ENCODE results near the gene PACSIN2.

Gene PACSIN2

DNA sequence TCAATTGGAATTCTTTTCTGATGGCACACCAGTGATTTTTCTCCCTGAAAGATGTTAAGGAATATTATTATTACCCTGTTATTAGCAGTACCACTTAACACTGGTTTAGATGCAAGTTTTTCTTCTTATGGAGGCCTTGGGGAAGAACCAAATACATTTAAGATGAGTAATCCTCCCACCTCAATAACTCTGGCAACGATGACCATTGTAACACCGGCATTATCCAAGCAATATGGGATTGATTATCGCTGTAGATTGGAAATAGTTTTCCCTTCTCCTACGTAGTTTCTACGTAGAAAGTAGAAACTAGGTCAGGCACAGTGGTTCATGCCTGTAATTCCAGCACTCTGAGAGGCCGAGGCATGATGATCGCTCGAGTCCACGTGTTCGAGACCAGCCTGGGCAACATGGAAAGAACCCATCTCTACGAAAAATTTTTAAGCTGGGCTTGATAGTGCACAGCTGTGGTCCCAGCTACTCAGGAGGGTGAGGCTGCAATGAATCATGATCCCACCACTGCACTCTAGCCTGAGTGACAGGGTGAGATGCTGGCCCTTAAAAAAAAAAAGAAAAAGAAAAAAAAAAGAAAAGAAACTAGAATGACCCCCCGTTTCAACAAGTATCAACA, 45.5 kb downstream of the PACSIN2 start:
- Histone ChIP-seq H3K27me3 (no peaks in the 10 kb centered on the region), H3K4me1 (ENCODE audit: control insufficient read depth in 1 of 2, insufficient read depth in 1 of 2, low read depth in 1 of 2, low read length in 1 of 2) (peaks cover 92 to 98% of the 10 kb centered on the region in 2 experiments), H3K4me3 (ENCODE audit: low read depth in 1 of 2, low read length in 1 of 2) (peak overlapping the region; percentile 14 to 20), H3K27ac (peak overlapping the region; percentile 98), H3K36me3 (no peaks in the 10 kb centered on the region), H3K9me3 (no peaks in the 10 kb centered on the region)
- TF ChIP-seq, protein P1, sequence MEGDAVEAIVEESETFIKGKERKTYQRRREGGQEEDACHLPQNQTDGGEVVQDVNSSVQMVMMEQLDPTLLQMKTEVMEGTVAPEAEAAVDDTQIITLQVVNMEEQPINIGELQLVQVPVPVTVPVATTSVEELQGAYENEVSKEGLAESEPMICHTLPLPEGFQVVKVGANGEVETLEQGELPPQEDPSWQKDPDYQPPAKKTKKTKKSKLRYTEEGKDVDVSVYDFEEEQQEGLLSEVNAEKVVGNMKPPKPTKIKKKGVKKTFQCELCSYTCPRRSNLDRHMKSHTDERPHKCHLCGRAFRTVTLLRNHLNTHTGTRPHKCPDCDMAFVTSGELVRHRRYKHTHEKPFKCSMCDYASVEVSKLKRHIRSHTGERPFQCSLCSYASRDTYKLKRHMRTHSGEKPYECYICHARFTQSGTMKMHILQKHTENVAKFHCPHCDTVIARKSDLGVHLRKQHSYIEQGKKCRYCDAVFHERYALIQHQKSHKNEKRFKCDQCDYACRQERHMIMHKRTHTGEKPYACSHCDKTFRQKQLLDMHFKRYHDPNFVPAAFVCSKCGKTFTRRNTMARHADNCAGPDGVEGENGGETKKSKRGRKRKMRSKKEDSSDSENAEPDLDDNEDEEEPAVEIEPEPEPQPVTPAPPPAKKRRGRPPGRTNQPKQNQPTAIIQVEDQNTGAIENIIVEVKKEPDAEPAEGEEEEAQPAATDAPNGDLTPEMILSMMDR (IDR thresholded peaks at IDR 0.05) = no peak

DNA sequence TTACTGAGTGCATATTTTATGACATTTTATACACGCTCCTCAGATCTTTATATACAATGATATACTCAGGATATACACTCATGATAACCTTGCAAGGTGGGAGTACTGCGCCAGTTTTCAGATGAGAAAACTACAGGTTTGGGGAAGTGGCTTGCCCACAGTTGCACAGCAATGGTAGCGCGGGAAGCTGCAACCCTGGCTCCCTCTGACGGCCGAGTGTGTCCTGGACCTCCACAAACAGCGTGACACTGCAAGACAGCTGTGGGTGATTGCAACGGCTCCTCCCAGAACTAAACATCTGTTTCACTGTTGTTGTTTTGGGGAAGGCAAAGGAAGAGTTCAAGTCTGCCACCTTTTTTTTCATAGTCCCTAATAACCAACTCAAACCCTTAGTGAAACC, 47.0 kb downstream of the PACSIN2 start:
- H3K4me3 ChIP-seq (ENCODE audit: low read depth in 1 of 2, low read length in 1 of 2) = peak overlapping the region; percentile 25
- H3K27ac ChIP-seq = peak overlapping the region; percentile 98
- H3K4me1 ChIP-seq (ENCODE audit: control insufficient read depth in 1 of 2, insufficient read depth in 1 of 2, low read depth in 1 of 2, low read length in 1 of 2) = peaks cover 81 to 95% of the 10 kb centered on the region in 2 experiments
- H3K9me3 ChIP-seq = no peaks in the 10 kb centered on the region
- TF ChIP-seq, protein P1 (IDR thresholded peaks at IDR 0.05) = peak; percentile 87
- peaks cover 5% of the 10 kb centered on the region for H3K36me3 ChIP-seq
- H3K27me3 ChIP-seq = no peaks in the 10 kb centered on the region

GRCh38 chr22:42967005-42967404, 47.9 kb downstream of the PACSIN2 start:
- H3K27me3 ChIP-seq = no peaks in the 10 kb centered on the region
- peaks cover 5% of the 10 kb centered on the region for H3K36me3 ChIP-seq
- TF ChIP-seq, protein P1 (IDR thresholded peaks at IDR 0.05) = no peak
- peak overlapping the region; percentile 98 for H3K27ac ChIP-seq
- H3K9me3 ChIP-seq = no peaks in the 10 kb centered on the region
- no peak overlapping the region for H3K4me3 ChIP-seq (ENCODE audit: low read depth in 1 of 2, low read length in 1 of 2)
- H3K4me1 ChIP-seq (ENCODE audit: control insufficient read depth in 1 of 2, insufficient read depth in 1 of 2, low read depth in 1 of 2, low read length in 1 of 2) = peaks cover 79 to 95% of the 10 kb centered on the region in 2 experiments

GRCh38 chr22:42966497-42966896, 48.5 kb downstream of the PACSIN2 start:
- TF ChIP-seq, protein P1 (IDR thresholded peaks at IDR 0.05) = no peak
- no peaks in the 10 kb centered on the region for H3K27me3 ChIP-seq
- H3K4me3 ChIP-seq (ENCODE audit: low read depth in 1 of 2, low read length in 1 of 2) = no peak overlapping the region
- H3K36me3 ChIP-seq = peaks cover 5% of the 10 kb centered on the region
- peaks cover 82 to 95% of the 10 kb centered on the region in 2 experiments for H3K4me1 ChIP-seq (ENCODE audit: control insufficient read depth in 1 of 2, insufficient read depth in 1 of 2, low read depth in 1 of 2, low read length in 1 of 2)
- peak overlapping the region; percentile 98 for H3K27ac ChIP-seq
- H3K9me3 ChIP-seq = no peaks in the 10 kb centered on the region

GRCh38 chr22:42964994-42965699, 49.8 kb downstream of the PACSIN2 start:
- no peaks in the 10 kb centered on the region for H3K9me3 ChIP-seq
- TF ChIP-seq, protein P1 (IDR thresholded peaks at IDR 0.05) = no peak
- peaks cover 5% of the 10 kb centered on the region for H3K36me3 ChIP-seq
- H3K27me3 ChIP-seq = no peaks in the 10 kb centered on the region
- no peak overlapping the region for H3K4me3 ChIP-seq (ENCODE audit: low read depth in 1 of 2, low read length in 1 of 2)
- peaks cover 86 to 95% of the 10 kb centered on the region in 2 experiments for H3K4me1 ChIP-seq (ENCODE audit: control insufficient read depth in 1 of 2, insufficient read depth in 1 of 2, low read depth in 1 of 2, low read length in 1 of 2)
- H3K27ac ChIP-seq = peak overlapping the region; percentile 98
